CD4-positive, alpha-beta T cell treated with Interleukin-6 at 100 ng/mL for 8 hours (primary cell): ENCODE measurements around the gene P4HA3.
"Not testable (repeated sequence)": the region's sequence is repeated elsewhere in the genome, so short reads cannot be mapped to it uniquely, and the experiment has no call there.

Source experiments
- DNase-seq: peaks from one replicate; pipeline ENCODE4 v3.0.0-alpha.2; 2020; ENCODE audit warnings: mixed read lengths, low spot score

P4HA3 gene

DNA sequence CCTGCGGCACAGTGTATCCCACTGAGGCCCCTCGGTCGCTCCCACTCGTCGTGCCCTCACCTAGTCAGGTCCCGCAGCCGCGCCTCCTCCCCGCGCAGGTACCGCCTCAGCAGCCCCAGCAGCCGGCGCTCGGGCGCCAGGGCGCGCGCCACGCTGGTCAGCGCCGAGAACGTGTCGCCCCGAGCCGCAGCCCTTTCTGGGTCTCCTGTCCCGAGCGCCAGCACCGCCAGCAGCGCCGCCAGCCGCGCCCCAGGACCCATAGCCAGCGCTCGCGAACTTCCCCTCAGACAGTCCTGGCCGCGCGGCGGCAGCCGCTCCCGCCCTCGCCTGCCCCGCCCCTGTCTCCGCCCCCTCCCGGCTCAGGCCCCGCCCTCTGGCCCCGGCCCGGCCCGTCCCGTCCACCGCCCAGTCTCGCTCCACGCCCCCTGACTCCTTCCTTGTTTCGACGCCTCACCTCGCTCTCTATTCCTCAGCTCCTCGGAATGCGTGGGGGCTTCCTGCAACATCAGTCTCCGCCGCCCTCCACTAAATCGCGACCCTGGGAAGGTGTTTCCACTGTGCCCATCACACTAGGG, at the start of gene P4HA3:
P4HA3 (minus strand) TSS at position 289 of the 575 bp plus-strand sequence; CDS start at position 260, 29 bp downstream.
- DNase-seq = peak; percentile 20

GRCh38 chr11:74357449-74357848, 46.0 kb upstream of the P4HA3 start:
- no peak for DNase-seq

- DNase-seq = no peak
Measured at GRCh38 chr11:74355626-74356025, 44.2 kb upstream of the P4HA3 start.

GRCh38 chr11:74354036-74354435, 42.6 kb upstream of the P4HA3 start:
- no peak for DNase-seq

GRCh38 chr11:74347381-74347780, 35.9 kb upstream of the P4HA3 start:
- DNase-seq = no peak

DNA sequence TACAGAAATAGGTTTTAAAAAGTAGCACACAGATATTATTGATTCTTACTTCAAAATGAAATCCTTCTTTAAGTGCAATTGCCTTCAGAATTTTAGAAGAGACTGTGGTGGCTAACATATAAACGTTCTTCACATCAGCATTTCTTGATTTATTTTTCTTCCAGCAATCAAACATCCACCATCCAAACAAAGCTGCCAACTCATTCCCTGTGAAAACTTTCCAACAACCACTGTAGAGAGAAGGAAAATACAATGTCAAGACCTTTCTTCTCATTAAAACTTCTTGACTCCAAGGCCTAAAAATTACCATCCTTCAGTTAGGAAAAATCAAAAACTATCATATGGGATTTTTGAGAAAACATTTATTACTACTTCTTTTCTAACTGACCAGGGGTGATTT, 34.0 kb upstream of the P4HA3 start:
- no peak for DNase-seq

GRCh38 chr11:74341921-74342320, 30.5 kb upstream of the P4HA3 start:
- DNase-seq = no peak

GRCh38 chr11:74339619-74340018, 28.2 kb upstream of the P4HA3 start:
- DNase-seq = no peak

DNA sequence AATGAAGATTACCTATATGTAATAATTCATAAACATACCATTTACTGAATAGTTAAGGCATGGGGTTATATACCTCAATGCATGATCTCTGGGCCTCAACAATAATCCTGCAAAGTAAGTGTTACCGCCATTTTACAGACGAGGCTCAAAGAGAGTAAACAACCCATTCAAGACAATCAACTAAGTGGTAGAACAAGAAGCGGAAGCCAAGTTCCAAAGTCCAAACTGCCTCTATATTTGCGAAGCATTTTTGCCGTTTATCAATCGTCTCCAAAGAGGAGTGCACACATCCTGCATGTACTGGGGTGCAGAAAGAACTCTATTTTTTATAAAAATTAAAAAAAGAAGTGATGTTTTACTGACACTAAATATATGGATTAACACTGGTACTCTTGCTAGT, 27.5 kb upstream of the P4HA3 start:
- DNase-seq = no peak

DNA sequence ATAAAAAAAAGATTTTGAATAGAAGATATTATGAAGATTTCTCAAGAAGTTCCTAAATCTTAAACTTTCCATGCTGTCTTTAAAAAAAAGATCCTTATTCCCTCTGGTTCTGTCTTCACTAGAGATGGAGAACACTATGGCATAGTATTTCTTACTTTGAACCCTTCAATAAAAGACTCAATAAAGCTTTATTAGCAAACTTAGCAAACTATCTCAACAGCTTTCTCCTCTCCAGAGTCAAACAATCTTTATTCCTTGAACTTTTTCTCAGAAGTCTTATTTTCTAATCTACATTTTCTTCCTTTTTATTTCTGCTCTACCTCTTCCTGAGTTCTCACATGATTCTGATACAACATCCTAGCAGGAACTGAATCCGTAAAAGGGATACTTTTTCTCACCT, 21.8 kb upstream of the P4HA3 start:
- no peak for DNase-seq

GRCh38 chr11:74332291-74332690, 20.9 kb upstream of the P4HA3 start:
- DNase-seq = no peak

DNA sequence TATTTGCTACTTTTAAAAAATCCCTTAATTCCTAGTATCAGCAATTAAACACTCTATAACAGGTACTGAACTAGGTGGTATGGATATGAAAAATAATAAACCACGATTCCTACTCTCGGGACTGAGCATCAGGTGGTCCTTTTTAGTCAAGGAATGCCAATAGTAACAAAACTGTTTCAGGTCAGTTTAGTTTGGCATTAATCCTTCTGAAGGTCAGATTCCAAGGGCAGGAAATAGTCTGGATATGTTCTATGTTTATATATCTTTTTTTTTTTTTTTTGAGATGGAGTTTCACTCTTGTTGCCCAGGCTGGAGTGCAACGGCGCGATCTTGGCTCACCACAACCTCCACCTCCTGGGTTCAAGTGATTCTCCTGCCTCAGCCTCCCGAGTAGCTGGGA, 19.6 kb upstream of the P4HA3 start:
- not testable (repeated sequence) for DNase-seq

DNA sequence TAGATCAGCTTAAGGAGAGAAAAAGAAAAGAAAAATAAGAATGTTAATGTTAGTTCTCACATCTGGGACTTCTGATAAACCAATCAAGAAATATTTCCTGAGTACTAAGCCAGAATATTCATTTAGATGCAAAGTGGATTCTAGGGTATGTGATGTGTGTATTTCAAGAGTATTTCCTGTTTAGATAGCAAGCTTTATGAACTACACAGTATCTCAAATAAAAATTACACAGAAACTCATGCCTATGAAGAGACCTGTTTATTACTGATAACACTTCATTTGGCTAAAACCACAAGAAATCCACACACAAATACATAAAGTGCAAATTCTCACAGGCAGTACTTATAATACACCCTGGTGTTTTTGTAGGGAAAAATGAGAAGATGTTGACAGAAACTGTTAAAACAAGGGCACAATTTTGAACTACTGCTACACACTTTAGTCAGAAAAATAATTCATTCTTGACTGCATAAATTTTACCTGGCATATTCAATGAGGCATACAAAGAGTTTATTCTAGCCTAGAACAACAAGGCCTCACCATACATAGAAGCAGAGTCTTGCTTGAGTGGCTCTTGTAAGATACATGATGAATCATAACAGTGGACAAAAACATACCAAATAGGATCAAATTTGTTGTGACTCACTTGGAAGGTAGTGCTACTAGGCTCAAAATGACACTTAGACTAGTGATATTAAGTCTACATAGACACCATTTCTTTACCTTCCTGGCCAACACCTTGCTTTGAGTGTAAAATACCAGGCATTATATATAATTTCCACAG, 18.8 kb upstream of the P4HA3 start:
- no peak for DNase-seq

GRCh38 chr11:74327076-74327475, 15.6 kb upstream of the P4HA3 start:
- DNase-seq = no peak

DNA sequence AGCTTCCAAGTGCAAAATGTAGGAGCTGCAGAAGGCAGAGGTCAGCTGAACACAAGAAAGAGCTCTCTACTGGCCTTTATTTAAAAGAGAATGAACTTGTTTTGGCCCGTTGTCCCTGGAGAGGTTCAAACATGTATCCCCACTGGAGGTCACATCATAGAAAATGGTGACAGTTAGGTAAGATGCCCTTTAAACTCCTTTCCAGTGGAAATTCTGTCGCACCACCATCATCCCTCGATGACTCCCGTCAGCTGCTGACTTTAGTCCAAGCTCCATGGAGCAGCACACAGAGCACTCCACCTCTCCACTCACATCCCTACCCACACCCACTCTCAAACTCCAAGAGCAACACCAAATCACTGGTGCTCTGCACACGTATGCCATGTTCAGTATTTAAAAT, 15.2 kb upstream of the P4HA3 start:
- no peak for DNase-seq

DNA sequence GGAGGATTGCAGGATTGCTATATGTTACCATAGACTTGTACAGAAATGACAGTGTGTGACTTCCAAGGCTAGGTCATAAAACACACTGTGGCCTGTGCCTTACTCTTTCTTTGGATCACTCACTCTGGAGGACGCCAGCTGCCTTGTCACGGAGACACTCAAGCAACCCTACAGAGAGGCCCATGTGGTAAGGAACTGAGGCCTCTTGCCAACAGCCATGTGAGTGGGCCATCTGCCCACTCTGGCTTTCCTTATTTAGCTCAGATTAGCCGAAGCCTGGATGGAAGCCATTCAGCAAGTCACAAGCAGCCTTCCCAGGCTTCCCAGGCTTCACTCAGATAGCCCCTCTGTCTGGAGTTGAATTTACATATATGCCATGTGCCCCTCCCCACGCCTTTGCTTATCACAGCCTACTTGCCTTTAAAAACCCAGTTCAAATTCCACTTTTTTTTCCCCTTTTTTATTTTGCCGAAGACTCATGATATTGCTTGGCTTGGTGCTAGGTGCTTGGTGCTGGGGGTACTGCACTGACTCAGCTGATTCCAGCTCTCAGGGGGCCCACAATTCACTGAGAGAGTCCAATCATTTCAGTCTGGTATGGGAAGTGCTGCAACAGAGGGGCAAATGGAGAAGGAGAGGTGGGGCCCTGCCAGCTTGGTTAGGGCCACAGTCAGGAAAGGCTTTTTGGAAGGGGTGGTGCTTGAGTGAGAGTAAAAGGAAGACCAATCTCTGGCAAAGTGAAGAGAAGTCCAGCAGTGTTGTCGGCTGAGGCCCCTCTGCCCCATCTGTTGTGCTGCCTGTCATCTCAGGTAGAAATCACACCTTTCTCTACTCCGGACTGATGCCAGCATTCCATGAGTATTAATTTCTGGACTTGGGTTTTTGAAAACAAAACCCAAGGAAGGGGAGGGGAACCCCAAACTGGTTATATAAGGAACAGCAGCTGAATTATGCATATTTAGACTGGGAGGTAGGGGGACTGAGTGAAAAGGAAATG, 14.5 kb upstream of the P4HA3 start:
- DNase-seq = no peak

- no peak for DNase-seq
Measured at GRCh38 chr11:74322667-74323066, 11.2 kb upstream of the P4HA3 start.

GRCh38 chr11:74321487-74322188, 10.2 kb upstream of the P4HA3 start:
- DNase-seq = peak; percentile 7

DNA sequence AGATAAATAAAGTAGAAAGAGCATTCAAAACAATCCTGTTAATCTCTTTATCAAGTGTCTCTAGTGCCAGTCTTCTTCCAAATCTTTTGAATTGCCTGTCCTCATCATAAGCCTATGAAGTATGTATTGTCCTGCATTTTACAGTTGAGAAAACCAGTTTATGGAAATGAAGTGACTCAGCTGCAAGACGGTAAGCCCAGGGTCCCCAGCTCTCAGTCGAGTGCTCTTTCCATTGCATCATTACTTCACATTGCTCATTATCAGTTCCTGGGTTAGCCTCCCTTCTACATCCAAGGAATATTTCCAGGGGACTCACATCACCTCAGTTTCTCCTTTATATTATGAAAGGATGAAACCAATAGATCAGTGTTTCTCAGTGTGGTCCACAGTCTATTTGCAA, 9.1 kb upstream of the P4HA3 start:
- DNase-seq = no peak

GRCh38 chr11:74319139-74319816, 7.8 kb upstream of the P4HA3 start:
- no peak for DNase-seq

DNA sequence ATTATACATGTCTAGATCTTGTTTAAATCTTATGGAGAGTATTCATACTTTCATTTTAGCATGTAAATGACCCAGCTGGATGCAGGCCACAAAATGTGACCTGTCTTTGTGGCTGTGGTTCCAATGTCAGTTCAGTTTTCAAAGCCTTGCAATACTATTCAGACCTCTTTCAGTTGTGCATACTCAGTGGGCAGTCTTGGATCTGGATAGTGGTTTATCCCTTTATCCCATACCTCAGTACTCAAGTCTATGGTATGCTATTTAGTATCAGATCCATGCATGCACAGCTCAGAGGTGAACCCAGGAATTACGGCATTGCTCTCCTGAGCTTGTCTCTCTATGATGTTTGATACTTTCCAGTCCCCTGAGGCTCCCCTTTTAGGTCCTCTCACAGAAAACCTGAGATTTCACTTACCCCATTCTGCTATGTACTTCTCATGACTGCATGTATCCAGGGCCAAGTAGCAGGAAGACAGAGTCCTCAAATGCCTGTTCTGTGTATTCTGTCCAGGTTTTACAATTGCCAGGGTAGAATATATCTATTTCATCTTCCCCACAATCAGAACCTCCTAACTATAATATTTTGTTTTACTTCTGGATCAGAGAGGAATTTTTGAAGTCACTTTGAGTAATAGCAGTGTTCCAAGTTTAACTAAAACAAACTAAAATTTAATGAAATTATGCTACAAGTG, 6.9 kb upstream of the P4HA3 start:
- no peak for DNase-seq
